ENCODE data around the gene PTX4.

- no peak for TF ChIP-seq CTCF (IDR thresholded peaks at IDR 0.05)
- TF ChIP-seq POLR2A (IDR thresholded peaks at IDR 0.05): no peak
Observed at GRCh38 chr16:1500465-1501150, 11.9 kb upstream of the PTX4 start.
